ENCODE data around the gene MAGI3. TPM values are rescaled to one million over a fixed set of nuclear protein-coding genes. Genes with fewer than 3 reads are reported as not detected.

Gene MAGI3
- total RNA-seq, 4 donors from 2014 or later = 94.3 to 180 (median 134) TPM

GRCh38 chr1:113433184-113433583 is 42.9 kb downstream of the MAGI3 start:
- TF ChIP-seq CTCF (IDR thresholded peaks at IDR 0.05) (no peak), POLR2A (IDR thresholded peaks at IDR 0.05) (no peak), EP300 (IDR thresholded peaks at IDR 0.05; ENCODE audit: low read depth) (no peak), POLR2AphosphoS5 (IDR thresholded peaks at IDR 0.05) (no peak)
- DNase-seq = no peak
- Histone ChIP-seq H3K27ac (no peak overlapping the region), H3K27me3 (no peaks in the 10 kb centered on the region), H3K36me3 (no peaks in the 10 kb centered on the region), H3K4me3 (no peak overlapping the region), H3K4me1 (peaks cover 0 to 25% (median 17%) of the 10 kb centered on the region in 4 donors), H3K9me3 (no peaks in the 10 kb centered on the region)
- in situ Hi-C loops (cut with MboI; ENCODE audit: low pct_ligation_motif_present in 1 of 4, low pct_unique_long_range_greater_than_20kb in 1 of 4, low sequenced_read_pairs in 3 of 4) (no loop called here), intact Hi-C loops (cut with DNase I; ENCODE audit: low total_unique reads) (no loop called here)

- peaks cover 4 to 34% (median 21%) of the 10 kb centered on the region in 4 donors for H3K4me1 ChIP-seq
- intact Hi-C loops (cut with DNase I; ENCODE audit: low total_unique reads) (no loop called here), in situ Hi-C loops (cut with MboI; ENCODE audit: low pct_ligation_motif_present in 1 of 4, low pct_unique_long_range_greater_than_20kb in 1 of 4, low sequenced_read_pairs in 3 of 4) (no loop called here)
- TF ChIP-seq POLR2AphosphoS5 (IDR thresholded peaks at IDR 0.05) (no peak), POLR2A (IDR thresholded peaks at IDR 0.05) (no peak), CTCF (IDR thresholded peaks at IDR 0.05) (no peak), EP300 (IDR thresholded peaks at IDR 0.05; ENCODE audit: low read depth) (no peak)
- no peaks in the 10 kb centered on the region for H3K36me3 ChIP-seq
- H3K4me3 ChIP-seq = no peak overlapping the region
- H3K27me3 ChIP-seq = no peaks in the 10 kb centered on the region
- no peaks in the 10 kb centered on the region for H3K9me3 ChIP-seq
- WGBS, 2 donors (ENCODE audit: low coverage in 1 of 2) = 94% methylated on average over 2 of the region's 2 CpGs; no CpG with 5 or more reads in 1 of the 2 donors
- no peak for DNase-seq
- H3K27ac ChIP-seq = no peak overlapping the region
These were observed 44.0 kb downstream of the MAGI3 start for GRCh38 chr1:113434081-113434873.

- no peaks in the 10 kb centered on the region for H3K36me3 ChIP-seq
- in situ Hi-C loops (cut with MboI; ENCODE audit: low pct_ligation_motif_present in 1 of 4, low pct_unique_long_range_greater_than_20kb in 1 of 4, low sequenced_read_pairs in 3 of 4) = no loop called here
- H3K9me3 ChIP-seq = no peaks in the 10 kb centered on the region
- no peak overlapping the region for H3K4me3 ChIP-seq
- no peak for TF ChIP-seq POLR2AphosphoS5 (IDR thresholded peaks at IDR 0.05)
- TF ChIP-seq POLR2A (IDR thresholded peaks at IDR 0.05) = no peak
- no peak for TF ChIP-seq EP300 (IDR thresholded peaks at IDR 0.05; ENCODE audit: low read depth)
- TF ChIP-seq CTCF (IDR thresholded peaks at IDR 0.05) = no peak
- DNase-seq = no peak
- WGBS, 2 donors (ENCODE audit: low coverage in 1 of 2) = 80 to 97% methylated on average over 1 to 2 of the region's 2 CpGs
- no peak overlapping the region for H3K27ac ChIP-seq
- intact Hi-C loops (cut with DNase I; ENCODE audit: low total_unique reads) = no loop called here
- peaks cover 4 to 32% (median 19%) of the 10 kb centered on the region in 4 donors for H3K4me1 ChIP-seq
- no peaks in the 10 kb centered on the region for H3K27me3 ChIP-seq
These were observed 44.5 kb downstream of the MAGI3 start for GRCh38 chr1:113434874-113435175.

- Histone ChIP-seq H3K27me3 (no peaks in the 10 kb centered on the region), H3K27ac (peak overlapping the region in 1 of 4 donors; percentile 59), H3K4me1 (peaks cover 4 to 32% (median 16%) of the 10 kb centered on the region in 4 donors), H3K9me3 (no peaks in the 10 kb centered on the region), H3K4me3 (no peak overlapping the region), H3K36me3 (no peaks in the 10 kb centered on the region)
- no peak for DNase-seq
- 87 to 90% methylated on average over 2 to 3 of the region's 3 CpGs for WGBS, 2 donors (ENCODE audit: low coverage in 1 of 2)
- in situ Hi-C loops (cut with MboI; ENCODE audit: low pct_ligation_motif_present in 1 of 4, low pct_unique_long_range_greater_than_20kb in 1 of 4, low sequenced_read_pairs in 3 of 4) = no loop called here
- no peak for TF ChIP-seq CTCF (IDR thresholded peaks at IDR 0.05)
- TF ChIP-seq POLR2AphosphoS5 (IDR thresholded peaks at IDR 0.05) = no peak
- TF ChIP-seq EP300 (IDR thresholded peaks at IDR 0.05; ENCODE audit: low read depth) = no peak
- TF ChIP-seq POLR2A (IDR thresholded peaks at IDR 0.05) = no peak
- intact Hi-C loops (cut with DNase I; ENCODE audit: low total_unique reads) = no loop called here
These were observed 47.4 kb downstream of the MAGI3 start for GRCh38 chr1:113437554-113438341.
